Skin of body (tissue), 2 donors: Measurements from ENCODE around the gene FAM3C. TPM values are rescaled to one million over a fixed set of nuclear protein-coding genes. Genes with fewer than 3 reads are reported as not detected.

Source experiments
- DNase-seq: peaks from one replicate; lab custom pipeline; 2025; lab: John Stamatoyannopoulos, UW
- total RNA-seq: library from RNA; depleted of rRNA; stranded (reverse); fragments of >200 nt; gene quantifications from one replicate; pipeline ENCODE4 v1.2.3, GENCODE V29; 2014

The FAM3C gene
- total RNA-seq, 1 donor from 2014 or later, result 94.3 TPM

DNA sequence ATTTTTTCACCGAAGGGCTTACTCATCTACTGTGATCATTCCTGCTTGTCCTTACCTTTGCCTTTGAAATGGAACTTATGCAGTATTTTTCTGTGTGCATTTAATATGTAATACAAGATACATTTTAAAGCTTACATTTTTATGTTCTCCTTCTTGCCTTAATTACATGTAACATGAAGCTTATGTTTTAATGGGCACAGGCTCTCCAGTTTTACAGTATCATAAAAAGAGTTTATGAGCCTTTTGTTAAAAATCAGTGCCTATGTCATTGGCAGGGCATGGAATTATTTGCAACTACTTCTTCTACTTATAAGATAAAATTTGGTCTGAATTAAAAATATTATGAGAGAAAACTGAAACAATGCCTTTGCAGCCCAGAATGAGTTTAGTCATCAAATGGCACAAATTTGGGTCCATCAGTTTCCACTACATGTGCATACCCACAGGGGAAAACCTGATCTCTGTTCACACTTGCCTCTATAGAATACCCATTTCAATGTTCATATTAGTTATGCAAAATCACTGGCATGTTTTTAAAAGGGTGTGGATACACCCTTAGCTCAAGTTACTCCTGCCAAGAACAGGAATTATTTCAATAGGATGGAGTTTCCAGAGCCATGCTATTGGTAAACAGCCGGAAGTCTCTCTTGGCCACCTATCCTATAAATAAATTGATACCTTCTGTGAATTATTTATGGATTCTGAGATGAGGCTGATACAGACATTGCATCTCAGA is 95.3 kb downstream of the FAM3C start:
- no peak for DNase-seq

Other genes with a start within 250 kb of the FAM3C start
- gene WNT16, start 67.3 kb downstream of the FAM3C start, total RNA-seq, result 33.5 TPM